ENCODE results near the gene PTGDR.

PTGDR gene

GRCh38 chr14:52277552-52277951 lies 10.1 kb downstream of the PTGDR start:
- TF ChIP-seq ZBTB7A (IDR thresholded peaks at IDR 0.05; ENCODE audit: low read depth) (no peak), CREB1 (IDR thresholded peaks at IDR 0.05; ENCODE audit: low read depth) (no peak), EGR1 (IDR thresholded peaks at IDR 0.05) (no peak), TAF1 (IDR thresholded peaks at IDR 0.05; ENCODE audit: low read depth) (no peak), REST (IDR thresholded peaks at IDR 0.05; ENCODE audit: low read depth) (no peak), TEAD4 (IDR thresholded peaks at IDR 0.05) (no peak), TCF12 (IDR thresholded peaks at IDR 0.05; ENCODE audit: low read depth) (no peak), FOXM1 (IDR thresholded peaks at IDR 0.05; ENCODE audit: borderline replicate concordance, low read depth) (no peak), YY1 (IDR thresholded peaks at IDR 0.05; ENCODE audit: low read depth) (no peak), CEBPB (IDR thresholded peaks at IDR 0.05) (no peak), RAD21 (IDR thresholded peaks at IDR 0.05; ENCODE audit: low read depth) (no peak)

- TF ChIP-seq EGR1 (IDR thresholded peaks at IDR 0.05), result no peak
- TF ChIP-seq TCF12 (IDR thresholded peaks at IDR 0.05; ENCODE audit: low read depth), result no peak
- TF ChIP-seq CEBPB (IDR thresholded peaks at IDR 0.05), result no peak
- TF ChIP-seq FOXM1 (IDR thresholded peaks at IDR 0.05; ENCODE audit: borderline replicate concordance, low read depth), result no peak
- TF ChIP-seq CREB1 (IDR thresholded peaks at IDR 0.05; ENCODE audit: low read depth), result no peak
- no peak for TF ChIP-seq EP300 (IDR thresholded peaks at IDR 0.05; ENCODE audit: borderline replicate concordance)
- TF ChIP-seq NFIC (IDR thresholded peaks at IDR 0.05), result no peak
These were observed 11.9 kb downstream of the PTGDR start for GRCh38 chr14:52279408-52279807.

GRCh38 chr14:52283099-52283498 lies 15.6 kb downstream of the PTGDR start:
- TF ChIP-seq MAX (IDR thresholded peaks at IDR 0.05) (no peak), TCF12 (IDR thresholded peaks at IDR 0.05; ENCODE audit: low read depth) (no peak), FOXM1 (IDR thresholded peaks at IDR 0.05; ENCODE audit: borderline replicate concordance, low read depth) (no peak), RAD21 (IDR thresholded peaks at IDR 0.05; ENCODE audit: low read depth) (no peak), CREB1 (IDR thresholded peaks at IDR 0.05; ENCODE audit: low read depth) (no peak), REST (IDR thresholded peaks at IDR 0.05; ENCODE audit: low read depth) (no peak), NFIC (IDR thresholded peaks at IDR 0.05) (no peak), ZBTB7A (IDR thresholded peaks at IDR 0.05; ENCODE audit: low read depth) (no peak), CEBPB (IDR thresholded peaks at IDR 0.05) (no peak), EP300 (IDR thresholded peaks at IDR 0.05; ENCODE audit: borderline replicate concordance) (no peak), TAF1 (IDR thresholded peaks at IDR 0.05; ENCODE audit: low read depth) (no peak), YY1 (IDR thresholded peaks at IDR 0.05; ENCODE audit: low read depth) (no peak), USF1 (IDR thresholded peaks at IDR 0.05) (no peak)

GRCh38 chr14:52286661-52287649 lies 19.5 kb downstream of the PTGDR start:
- TF ChIP-seq NFIC (IDR thresholded peaks at IDR 0.05) (no peak), FOXM1 (IDR thresholded peaks at IDR 0.05; ENCODE audit: borderline replicate concordance, low read depth) (no peak), RAD21 (IDR thresholded peaks at IDR 0.05; ENCODE audit: low read depth) (no peak), TAF1 (IDR thresholded peaks at IDR 0.05; ENCODE audit: low read depth) (no peak), TEAD4 (IDR thresholded peaks at IDR 0.05) (no peak), ZBTB7A (IDR thresholded peaks at IDR 0.05; ENCODE audit: low read depth) (no peak), CEBPB (IDR thresholded peaks at IDR 0.05) (no peak), YY1 (IDR thresholded peaks at IDR 0.05; ENCODE audit: low read depth) (no peak), USF1 (IDR thresholded peaks at IDR 0.05) (no peak), EP300 (IDR thresholded peaks at IDR 0.05; ENCODE audit: borderline replicate concordance) (no peak), EGR1 (IDR thresholded peaks at IDR 0.05) (no peak), REST (IDR thresholded peaks at IDR 0.05; ENCODE audit: low read depth) (no peak), MAX (IDR thresholded peaks at IDR 0.05) (no peak), TCF12 (IDR thresholded peaks at IDR 0.05; ENCODE audit: low read depth) (no peak)

Data from Ishikawa (cell line).